OCI-LY3 (cell line): ENCODE data around the gene PTPN5.

Source experiments
- H2AFZ ChIP-seq: fragments of 200-600, 300-600 bp; shearing (Covaris generic); 2 replicates; pipeline ENCODE4 v1.6.0; 2014; ENCODE audit warnings: antibody characterized with exemption, low read depth, low read length
- H3K27ac ChIP-seq: fragments of 200-600, 300-600 bp; sonication (generic); 2 replicates; pipeline ENCODE4 v1.5.1; 2014; ENCODE audit warnings: mild to moderate bottlenecking, low read length, moderate library complexity, mixed read lengths
- H3K27me3 ChIP-seq: fragments of 200-600, 300-600 bp; sonication (generic); 2 replicates; pipeline ENCODE4 v1.6.1; 2014; ENCODE audit warnings: low read depth, low read length, mixed read lengths
- H3K36me3 ChIP-seq: fragments of 200-600, 300-600 bp; sonication (generic); replicated peaks from 2 replicates; pipeline ENCODE3; 2014; ENCODE audit warnings: low read depth, low read length, mixed read lengths
- H3K4me1 ChIP-seq: fragments of 300-600, 200-600 bp; sonication (generic); 2 replicates; pipeline ENCODE4 v1.6.1; 2014; ENCODE audit warnings: low read length, mixed read lengths
- H3K4me2 ChIP-seq: fragments of 200-600, 300-600 bp; sonication (generic); 2 replicates; pipeline ENCODE4 v1.6.1; 2014; ENCODE audit warnings: low read length, mixed read lengths
- H3K4me3 ChIP-seq: fragments of 300-600, 200-600 bp; sonication (generic); 2 replicates; pipeline ENCODE4 v1.5.1; 2014; ENCODE audit warnings: antibody characterized with exemption, mild to moderate bottlenecking, low read length, moderate library complexity
- H3K79me2 ChIP-seq: fragments of 300-600, 200-600 bp; shearing (Covaris generic); 2 replicates; pipeline ENCODE4 v1.6.1; 2014; ENCODE audit warnings: mild to moderate bottlenecking, low read length, mixed read lengths
- H3K9ac ChIP-seq: fragments of 300-600, 200-600 bp; shearing (Covaris generic); 2 replicates; pipeline ENCODE4 v1.6.0; 2014; ENCODE audit warnings: mild to moderate bottlenecking, low read length, moderate library complexity
- H3K9me3 ChIP-seq: fragments of 200-600, 300-600 bp; shearing (Covaris generic); 2 replicates; pipeline ENCODE4 v1.6.1; 2014; ENCODE audit warnings: low read length, mixed read lengths; ENCODE audit not compliant: insufficient read depth
- H4K20me1 ChIP-seq: fragments of 200-600, 300-600 bp; sonication (generic); 2 replicates; pipeline ENCODE4 v1.6.1; 2016; ENCODE audit warnings: low read length, mixed read lengths; ENCODE audit not compliant: insufficient read depth
- CTCF ChIP-seq: fragments of 200-600, 300-600 bp; sonication (generic); IDR thresholded peaks from 2 replicates; pipeline ENCODE4 v1.5.1; 2014; ENCODE audit warnings: antibody characterized with exemption, low read length, low read depth
- EZH2phosphoT487 ChIP-seq: fragments of 200-600 bp; shearing (Covaris generic); IDR thresholded peaks from 2 replicates; pipeline ENCODE4 v1.6.1; 2018; ENCODE audit warnings: antibody characterized with exemption, mixed run types, low read depth

The PTPN5 gene

GRCh38 chr11:18721561-18722292 lies 69.9 kb downstream of the PTPN5 start:
- Histone ChIP-seq H3K36me3 (no peaks in the 10 kb centered on the region), H3K79me2 (no peaks in the 10 kb centered on the region), H2AFZ (peak overlapping the region; percentile 88), H3K4me1 (0 out of 2 replicates have a peak, but pooled peaks cover 4% of the 10 kb centered on the region), H3K4me2 (peak overlapping the region; percentile 96), H4K20me1 (no peaks in the 10 kb centered on the region), H3K9ac (peak overlapping the region; percentile 68), H3K27me3 (peaks cover 16% of the 10 kb centered on the region; the same call in 1 of the 2 replicates), H3K9me3 (no peaks in the 10 kb centered on the region), H3K27ac (no peak overlapping the region), H3K4me3 (peak overlapping the region; percentile 87)
- TF ChIP-seq EZH2phosphoT487 (no peak), CTCF (peak; percentile 56)

DNA sequence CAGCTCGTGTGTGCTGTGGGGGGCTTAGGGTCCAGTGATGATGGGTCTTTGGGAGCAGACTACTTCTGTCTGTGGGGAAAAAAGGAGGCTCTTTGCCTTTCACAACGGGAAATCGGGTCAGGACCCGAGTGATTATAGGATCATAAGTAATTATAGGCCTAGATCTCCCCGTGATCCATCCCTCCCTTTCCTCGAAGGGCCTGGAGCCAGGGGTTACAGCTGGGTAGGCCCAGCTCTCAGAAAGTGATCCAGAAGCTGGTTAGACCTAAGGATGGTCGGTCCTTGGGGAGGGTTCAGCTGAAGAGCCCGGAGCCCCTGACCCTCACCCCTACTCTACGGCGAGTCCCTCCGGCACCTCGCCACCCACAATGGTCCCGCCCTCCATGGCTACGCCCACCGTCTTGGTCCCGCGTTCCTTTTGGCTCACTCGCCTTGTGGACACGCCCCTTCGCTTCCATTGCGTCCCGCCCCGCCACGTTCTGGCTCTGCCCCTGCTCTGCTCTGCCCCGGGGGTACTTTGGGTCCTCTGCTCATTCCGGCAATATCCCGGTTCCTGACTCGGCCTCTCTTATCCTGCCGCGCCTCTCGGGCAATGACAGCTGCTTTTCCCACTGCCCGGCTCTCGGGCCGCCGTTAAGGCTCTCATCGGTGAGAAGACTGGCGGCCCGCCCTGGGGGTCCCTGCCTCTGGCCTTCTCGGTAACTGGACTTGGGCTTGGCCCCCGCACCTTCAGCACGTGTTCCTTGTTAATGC lies 70.6 kb downstream of the PTPN5 start:
- no peaks in the 10 kb centered on the region for H3K79me2 ChIP-seq
- H3K27ac ChIP-seq: no peak overlapping the region
- H3K9me3 ChIP-seq: no peaks in the 10 kb centered on the region
- H2AFZ ChIP-seq: peak overlapping the region; percentile 88
- H3K4me2 ChIP-seq: peak overlapping the region; percentile 96
- H3K4me3 ChIP-seq: peak overlapping the region; percentile 87
- no peaks in the 10 kb centered on the region for H3K36me3 ChIP-seq
- TF ChIP-seq EZH2phosphoT487 (no peak), CTCF (no peak)
- peaks cover 24% of the 10 kb centered on the region for H3K27me3 ChIP-seq
- H3K4me1 ChIP-seq: 0 out of 2 replicates have a peak, but pooled peaks cover 4% of the 10 kb centered on the region
- peak overlapping the region; percentile 68 for H3K9ac ChIP-seq
- no peaks in the 10 kb centered on the region for H4K20me1 ChIP-seq

DNA sequence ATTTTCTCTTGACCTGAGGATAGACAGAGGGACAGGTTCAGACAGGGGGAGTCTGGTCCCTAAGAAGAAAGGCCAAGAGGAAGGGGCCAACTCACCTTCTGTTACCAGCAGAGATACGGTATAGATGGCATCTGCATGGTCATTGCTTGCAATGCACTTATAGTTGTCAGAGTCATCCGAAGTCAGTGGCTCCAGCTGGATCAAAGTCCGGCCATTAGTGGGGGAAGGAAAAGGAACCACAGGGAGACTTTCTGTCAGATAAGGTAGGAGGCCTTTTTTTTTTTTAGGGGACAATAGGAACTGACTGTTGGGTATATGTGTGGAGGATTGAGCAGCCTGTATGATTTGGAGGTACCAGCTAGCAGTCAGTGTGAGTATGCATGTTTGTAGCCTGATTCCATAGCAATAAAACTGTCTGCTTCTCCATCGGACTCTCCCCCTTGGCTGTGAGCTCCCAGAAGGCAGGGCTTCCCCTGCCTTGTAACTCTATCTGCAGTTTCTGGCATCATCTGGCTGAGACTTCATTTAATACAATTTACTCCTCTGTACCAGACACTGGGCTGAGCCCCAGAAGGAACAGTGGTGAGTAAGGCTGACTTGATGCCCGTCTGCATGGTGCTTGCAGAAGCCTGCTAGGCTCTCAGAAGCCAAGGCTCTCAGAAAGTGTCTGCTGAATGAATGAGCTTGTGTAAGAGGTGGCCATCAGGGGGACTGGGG lies 71.3 kb downstream of the PTPN5 start:
- Histone ChIP-seq H3K27me3 (peaks cover 31% of the 10 kb centered on the region), H3K79me2 (no peaks in the 10 kb centered on the region), H2AFZ (no peak overlapping the region), H3K36me3 (no peaks in the 10 kb centered on the region), H3K9ac (0 out of 2 replicates have a peak overlapping the region, but pooled peaks have one; percentile 68), H3K9me3 (no peaks in the 10 kb centered on the region), H3K4me2 (peak overlapping the region; percentile 96), H3K27ac (no peak overlapping the region), H4K20me1 (no peaks in the 10 kb centered on the region), H3K4me1 (0 out of 2 replicates have a peak, but pooled peaks cover 4% of the 10 kb centered on the region), H3K4me3 (no peak overlapping the region)
- TF ChIP-seq CTCF (no peak), EZH2phosphoT487 (no peak)

GRCh38 chr11:18715476-18715875 lies 76.1 kb downstream of the PTPN5 start:
- Histone ChIP-seq H3K27ac (no peak overlapping the region), H3K4me2 (no peak overlapping the region), H3K27me3 (peaks cover 37% of the 10 kb centered on the region), H4K20me1 (no peaks in the 10 kb centered on the region), H3K9me3 (no peaks in the 10 kb centered on the region), H3K79me2 (no peaks in the 10 kb centered on the region), H3K4me1 (peaks cover 19% of the 10 kb centered on the region), H3K36me3 (no peaks in the 10 kb centered on the region), H2AFZ (no peak overlapping the region), H3K9ac (no peak overlapping the region), H3K4me3 (no peak overlapping the region)
- TF ChIP-seq CTCF: no peak
- no peak for TF ChIP-seq EZH2phosphoT487
